D721Med (cell line): ENCODE data around the gene ALCAM.

Source experiments
- DNase-seq: peaks from one replicate; pipeline ENCODE4 v3.0.0; 2011; ENCODE audit warnings: low spot score; ENCODE audit not compliant: insufficient read length
- FAIRE-seq: peaks from 2 replicates; lab custom pipeline; 2011; peaks lifted over from hg19 to GRCh38; lab: Jason Lieb, UNC
- CTCF ChIP-seq: IDR thresholded peaks from 2 replicates; pipeline ENCODE4 v1.5.1; 2012; ENCODE audit warnings: mild to moderate bottlenecking, control low read depth; ENCODE audit not compliant: insufficient read depth; ENCODE audit errors: missing control alignments

ALCAM gene

DNA sequence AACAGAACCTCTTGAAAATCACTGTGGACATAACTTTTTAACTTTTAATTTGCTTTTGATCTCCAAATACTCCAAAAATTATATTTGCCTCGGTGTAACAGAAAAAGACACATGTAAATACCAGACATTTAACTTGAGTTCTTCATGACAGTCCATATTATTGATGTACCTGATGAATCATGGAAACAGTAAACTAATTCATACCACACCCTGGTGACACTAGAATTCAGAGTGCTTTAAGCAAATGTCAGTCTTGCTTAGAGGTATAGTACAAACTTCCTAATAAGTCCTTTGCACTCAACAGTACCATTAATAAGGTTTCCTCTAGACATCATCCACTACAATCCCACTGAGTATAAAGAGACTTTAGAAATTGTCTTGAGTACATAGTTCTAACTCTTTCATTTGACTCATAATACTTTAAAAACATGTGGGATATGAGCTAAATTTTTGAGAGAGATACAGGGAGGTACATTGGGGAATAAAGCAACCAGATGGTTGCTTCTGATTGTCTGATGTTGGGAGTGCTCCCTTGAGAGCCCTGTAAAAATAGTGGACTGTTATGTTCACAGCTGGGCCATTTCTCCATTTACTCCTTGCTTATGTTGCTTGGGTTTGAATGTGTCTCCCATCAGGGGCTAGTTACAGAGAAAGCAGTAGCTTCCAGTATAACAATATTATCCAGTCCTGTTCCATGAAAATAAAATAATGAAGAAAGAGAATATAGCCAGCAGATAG lies 175.7 kb downstream of the ALCAM start:
- DNase-seq (no peak), FAIRE-seq (no peak)
- TF ChIP-seq CTCF, result no peak

- no peak for TF ChIP-seq CTCF
- DNase-seq, result no peak
- no peak for FAIRE-seq
Measured at GRCh38 chr3:105545051-105545450, 178.3 kb downstream of the ALCAM start.

GRCh38 chr3:105553851-105554250 lies 187.1 kb downstream of the ALCAM start:
- TF ChIP-seq CTCF, result no peak
- DNase-seq (no peak), FAIRE-seq (no peak)

DNA sequence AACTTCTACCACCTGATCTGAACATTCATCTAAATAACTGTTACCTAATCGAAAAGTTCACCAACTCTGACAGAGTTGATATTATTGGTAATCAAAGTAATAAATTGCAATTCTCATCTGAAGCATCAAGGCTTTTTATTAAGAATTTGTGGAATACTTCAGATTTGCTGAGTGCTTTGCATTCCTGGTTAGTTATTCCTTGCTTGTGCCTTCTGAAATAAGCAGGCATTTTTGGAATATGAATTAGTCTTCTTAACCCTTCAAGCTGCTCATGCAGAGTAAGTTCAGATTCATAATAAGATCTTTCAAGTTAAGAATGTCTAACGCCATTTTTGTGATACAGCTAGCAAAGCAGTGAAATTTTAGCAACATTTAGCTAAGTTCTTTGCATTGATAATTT lies 188.5 kb downstream of the ALCAM start:
- no peak for DNase-seq
- FAIRE-seq, result no peak
- no peak for TF ChIP-seq CTCF

DNA sequence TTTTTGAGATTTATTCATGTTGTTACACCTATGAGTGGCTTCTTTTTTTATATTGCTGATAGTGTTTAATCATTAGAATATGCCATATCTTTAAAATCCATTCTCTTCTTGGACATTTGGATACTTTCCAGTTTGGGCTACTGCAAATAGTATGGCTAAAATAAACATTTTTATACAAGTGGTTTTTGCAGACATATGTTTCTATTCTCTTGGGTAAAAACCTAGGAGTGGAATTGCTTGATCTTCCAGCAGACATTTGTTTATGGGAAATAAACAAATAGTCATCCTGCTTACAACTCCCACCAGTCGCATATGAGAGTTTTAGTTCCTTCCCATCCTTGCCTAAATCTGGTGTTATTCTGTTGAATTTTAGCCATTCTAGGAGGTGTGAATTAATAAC lies 193.1 kb downstream of the ALCAM start:
- no peak for DNase-seq
- no peak for FAIRE-seq
- no peak for TF ChIP-seq CTCF

DNA sequence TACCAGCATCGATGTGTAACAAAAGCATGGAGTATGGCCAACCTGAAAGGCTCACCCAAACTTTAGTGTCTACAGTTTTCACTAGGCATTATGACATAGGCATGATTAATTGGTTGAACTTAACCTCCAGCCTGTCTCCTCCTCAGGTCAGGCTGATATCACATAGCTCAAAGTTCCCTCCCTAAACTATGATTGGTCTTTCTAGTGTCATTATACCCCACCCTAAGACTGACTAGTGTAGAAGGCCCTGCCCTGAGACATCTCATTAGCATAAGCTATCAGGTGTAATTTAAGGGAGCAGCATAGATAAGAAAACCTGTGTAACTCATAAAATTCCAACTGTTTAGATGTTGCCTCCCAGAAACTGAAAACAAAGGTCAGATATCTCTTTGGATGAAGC lies 195.2 kb downstream of the ALCAM start:
- TF ChIP-seq CTCF, result no peak
- DNase-seq (no peak), FAIRE-seq (no peak)

DNA sequence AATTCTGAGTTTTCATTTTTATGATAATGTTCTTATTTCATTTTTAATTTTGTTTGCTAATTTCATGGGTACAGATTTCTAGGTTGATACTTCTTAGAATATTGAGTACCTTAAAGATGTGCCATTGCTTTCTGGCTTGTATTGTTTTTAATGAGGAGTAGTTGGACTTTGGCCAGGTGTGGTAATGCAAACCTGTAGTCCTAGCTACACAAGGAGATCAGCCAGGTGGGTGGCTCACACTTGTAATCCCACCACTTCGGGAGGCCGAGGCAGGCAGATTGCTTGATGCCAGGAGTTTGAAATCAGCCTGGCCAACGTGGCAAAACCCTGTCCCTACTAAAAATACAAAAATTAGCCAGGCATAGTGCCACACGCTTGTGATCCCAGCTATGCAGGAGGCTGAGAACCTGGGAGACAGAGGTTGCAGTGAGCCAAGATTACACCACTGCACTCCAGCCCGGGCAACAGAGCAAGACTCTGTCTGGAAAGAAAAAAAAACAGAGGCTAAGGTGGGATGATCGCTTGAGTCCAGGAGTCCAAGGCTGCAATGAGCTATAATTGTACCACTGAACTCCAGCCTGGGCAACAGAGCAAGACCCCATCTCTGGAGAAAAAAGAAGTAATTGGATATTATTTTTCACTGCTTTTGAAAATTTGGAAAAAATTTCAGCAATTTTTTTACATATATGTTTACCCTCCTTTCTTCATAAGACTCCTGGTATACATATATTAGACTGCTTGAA lies 198.0 kb downstream of the ALCAM start:
- FAIRE-seq (no peak), DNase-seq (no peak)
- no peak for TF ChIP-seq CTCF
